HepG2 (cell line): Measurements from ENCODE around the gene MTA2. TPM values are rescaled to one million over a fixed set of nuclear protein-coding genes. Genes with fewer than 3 reads are reported as not detected.

ENCODE experiments used
- CBX1 ChIP-seq: IDR thresholded peaks from one replicate; pipeline ENCODE4 v1.6.1; 2016; ENCODE audit warnings: antibody characterized with exemption, low read depth
- CTCF ChIP-seq: sonication (generic); formaldehyde crosslinking; IDR thresholded peaks from 2 replicates; pipeline ENCODE4 v1.5.0; 2020; ENCODE audit warnings: mild to moderate bottlenecking, missing genetic modification reagents, moderate library complexity
- FIP1L1 ChIP-seq: fragments of 200-400 bp; formaldehyde crosslinking; IDR thresholded peaks from 2 replicates; pipeline ENCODE4 v1.6.1; 2018; ENCODE audit warnings: low read depth, mild to moderate bottlenecking, low read length, moderate library complexity, borderline replicate concordance; ENCODE audit not compliant: insufficient read depth
- FOXC1 ChIP-seq: sonication (generic); formaldehyde crosslinking; IDR thresholded peaks from 2 replicates; pipeline ENCODE4 v1.8.0; 2022; ENCODE audit warnings: mild to moderate bottlenecking, missing genetic modification reagents, borderline replicate concordance
- HIC2 ChIP-seq: sonication (generic); formaldehyde crosslinking; IDR thresholded peaks from 2 replicates; pipeline ENCODE4 v1.9.0; 2022; ENCODE audit warnings: low read depth, missing genetic modification reagents
- KAT2B ChIP-seq: fragments of 150-350 bp; IDR thresholded peaks from 2 replicates; pipeline ENCODE4 v1.6.1; 2014; ENCODE audit warnings: low read depth, low read length, borderline replicate concordance
- KDM5B ChIP-seq: sonication (generic); formaldehyde crosslinking; IDR thresholded peaks from 2 replicates; pipeline ENCODE4 v1.4.0; 2020; ENCODE audit warnings: missing genetic modification reagents, mild to moderate bottlenecking, borderline replicate concordance
- REST ChIP-seq, 2 experiments: IDR thresholded peaks; 2 replicates each; pipeline ENCODE4 v1.6.1; 2011 to 2012; ENCODE audit warnings: low read length in 2 of 2, borderline replicate concordance in 1 of 2, low read depth in 1 of 2, mild to moderate bottlenecking in 1 of 2, moderate library complexity in 1 of 2
- THAP8 ChIP-seq: sonication (generic); formaldehyde crosslinking; IDR thresholded peaks from 2 replicates; pipeline ENCODE4 v1.5.1; 2020; ENCODE audit warnings: missing genetic modification reagents, mild to moderate bottlenecking, borderline replicate concordance
- TSC22D2 ChIP-seq: sonication (generic); formaldehyde crosslinking; IDR thresholded peaks from 2 replicates; pipeline ENCODE4 v1.5.1; 2020; ENCODE audit warnings: missing genetic modification reagents, mild to moderate bottlenecking, borderline replicate concordance
- ZBTB10 ChIP-seq: sonication (generic); formaldehyde crosslinking; IDR thresholded peaks from 2 replicates; pipeline ENCODE4 v1.4.0; 2020; ENCODE audit warnings: missing genetic modification reagents, borderline replicate concordance
- ZNF274 ChIP-seq: sonication (generic); formaldehyde crosslinking; IDR thresholded peaks from 2 replicates; pipeline ENCODE4 v1.5.1; 2020; ENCODE audit warnings: mild to moderate bottlenecking, missing genetic modification reagents
- ZNF33B ChIP-seq: sonication (generic); formaldehyde crosslinking; IDR thresholded peaks from 2 replicates; pipeline ENCODE4 v1.5.1; 2020; ENCODE audit warnings: mild to moderate bottlenecking, missing genetic modification reagents
- ZNF430 ChIP-seq: sonication (generic); formaldehyde crosslinking; IDR thresholded peaks from 2 replicates; pipeline ENCODE4 v1.9.0; 2021; ENCODE audit warnings: mild to moderate bottlenecking, missing genetic modification reagents
- ZNF768 ChIP-seq: sonication (generic); formaldehyde crosslinking; IDR thresholded peaks from 2 replicates; pipeline ENCODE4 v1.4.0; 2020; ENCODE audit warnings: missing genetic modification reagents
- polyA plus RNA-seq, 8 experiments: library from polyadenylated mRNA; depleted of rRNA in 3 of 8; stranded (reverse) in 7 of 8; unstranded in 1 of 8; fragments of >200 nt; fragmentation: Illumina TruSeq in 4 of 8; extraction: Trizol in 4 of 8; gene quantifications; 2 replicates each; pipeline versions ENCODE4 v1.2.1 to v1.2.3, GENCODE V29; 2011 to 2016; ENCODE audit warnings: low read depth in 4 of 8, missing spikeins in 1 of 8, mixed read lengths in 1 of 8; ENCODE audit not compliant: insufficient read depth in 1 of 8
- total RNA-seq, 5 experiments: library from RNA; depleted of rRNA; stranded (reverse); fragments of >200 nt; fragmentation: Illumina TruSeq; extraction: Trizol; gene quantifications; 2 replicates each; pipeline ENCODE4 v1.2.3, GENCODE V29; 2016; ENCODE audit warnings: low read depth in 1 of 5

MTA2 gene
- total and polyA plus RNA-seq, 2 of the 13 experiments (the other 11 are each of a cell fraction or from before 2014, with no cell fraction given): 14.0 to 70.0 TPM

GRCh38 chr11:62545437-62546243, 56.0 kb downstream of the MTA2 start (continued):
- peak; percentile 75; the same call in 1 of the 2 replicates for TF ChIP-seq FOXC1 (CRISPR knock-in tag)
- TF ChIP-seq CBX1: peak; percentile 51
- 0 out of 2 replicates have a peak, but pooled peaks have one; percentile 59 for TF ChIP-seq THAP8 (CRISPR knock-in tag)
- no peak for TF ChIP-seq REST (IDR thresholded peaks at IDR 0.05; ENCODE audit: borderline replicate concordance in 1 of 2, low read depth in 1 of 2, low read length in 2 of 2)
- peak; percentile 62; the same call in 1 of the 2 replicates for TF ChIP-seq ZNF274 (CRISPR knock-in tag)
- TF ChIP-seq CTCF: peak; percentile 64
- TF ChIP-seq ZNF33B (CRISPR knock-in tag): peak; percentile 40; the same call in 1 of the 2 replicates
- TF ChIP-seq TSC22D2 (CRISPR knock-in tag): no peak
- TF ChIP-seq ZBTB10 (CRISPR knock-in tag): no peak; the same call in 1 of the 2 replicates
- TF ChIP-seq KAT2B: no peak
- TF ChIP-seq FIP1L1: no peak
- no peak for TF ChIP-seq HIC2 (CRISPR knock-in tag)
- peak; percentile 65; the same call in 1 of the 2 replicates for TF ChIP-seq ZNF430 (CRISPR knock-in tag)
- no peak for TF ChIP-seq KDM5B (CRISPR knock-in tag)
- no peak; the same call in 1 of the 2 replicates for TF ChIP-seq ZNF768 (CRISPR knock-in tag)
